Stimulated activated CD4-positive, alpha-beta T cell treated with anti-CD3 and anti-CD28 coated beads, Interleukin-4, amount 100 ng/mL, for 48 hours (primary cell): Measurements from ENCODE around the gene RNASEL.

Experiments used
- DNase-seq, 2 donors: peaks; one replicate each; pipeline ENCODE4 v3.0.0-alpha.2; 2020; ENCODE audit warnings: low read depth in 2 of 2

RNASEL gene

DNA sequence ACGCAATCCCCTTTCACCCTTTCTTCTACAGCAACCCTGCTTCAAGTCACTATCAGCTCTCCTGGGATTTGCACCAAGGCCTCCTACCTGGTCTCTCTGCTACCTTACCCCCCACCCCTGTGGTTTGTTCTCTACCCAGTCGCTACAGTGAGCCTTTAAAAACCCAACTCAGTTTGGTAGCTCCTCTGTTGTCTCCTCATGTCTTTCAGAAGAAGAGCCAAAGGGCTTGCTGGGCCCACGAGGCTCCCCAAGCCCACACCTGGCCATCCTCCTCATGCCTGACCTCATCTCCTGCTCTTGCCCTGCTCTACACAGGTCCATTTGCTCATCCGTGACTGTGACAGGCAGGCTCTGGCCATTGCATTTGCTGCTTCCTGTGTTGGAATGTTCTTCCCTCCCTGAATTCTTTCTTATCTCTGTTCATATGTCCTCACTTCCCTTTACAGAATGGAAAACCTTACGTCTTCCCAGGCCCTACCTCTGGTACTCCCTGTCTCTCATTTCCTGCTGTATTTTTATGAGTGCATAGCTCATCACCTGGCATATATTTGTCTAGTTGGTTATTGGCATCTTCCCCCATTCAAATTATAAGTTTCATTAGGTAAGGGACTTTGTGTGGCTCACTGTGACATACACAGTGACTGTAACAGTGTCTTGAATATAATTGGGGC is 11.8 kb upstream of the RNASEL start:
- DNase-seq = no peak

DNA sequence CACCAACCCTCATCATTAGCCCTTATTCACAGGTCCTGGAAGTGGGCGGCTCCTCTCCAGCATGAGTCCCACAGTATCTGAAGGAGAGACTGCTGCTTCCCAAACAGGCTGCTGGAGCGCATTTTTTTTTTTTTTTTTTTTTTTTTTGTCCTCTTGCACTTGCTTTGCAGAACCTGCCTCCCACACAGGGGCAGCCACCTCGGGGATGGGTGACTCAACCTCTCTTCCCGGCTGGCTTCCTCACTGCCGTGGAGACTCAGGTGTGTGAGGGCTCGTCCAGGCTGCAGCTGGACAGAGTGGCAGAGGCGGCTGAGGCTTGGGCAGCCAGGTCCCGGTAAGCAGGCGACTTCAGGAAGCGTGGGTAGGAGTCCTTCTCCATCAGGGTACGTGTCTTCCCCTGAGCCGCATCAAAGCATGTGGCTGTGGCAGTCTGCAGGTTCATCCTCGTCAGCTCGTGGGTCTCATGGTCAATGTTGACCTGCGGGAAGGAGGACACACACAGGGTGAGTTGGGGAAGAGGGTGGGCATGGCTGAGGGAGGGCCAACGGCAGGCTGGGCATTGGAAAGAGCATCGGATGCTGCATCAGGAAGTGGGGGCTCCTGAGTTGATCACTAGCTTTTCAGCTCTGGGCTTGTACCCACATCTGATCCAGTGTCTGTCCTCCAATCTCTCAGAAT is 11.1 kb upstream of the RNASEL start:
- DNase-seq = no peak

DNA sequence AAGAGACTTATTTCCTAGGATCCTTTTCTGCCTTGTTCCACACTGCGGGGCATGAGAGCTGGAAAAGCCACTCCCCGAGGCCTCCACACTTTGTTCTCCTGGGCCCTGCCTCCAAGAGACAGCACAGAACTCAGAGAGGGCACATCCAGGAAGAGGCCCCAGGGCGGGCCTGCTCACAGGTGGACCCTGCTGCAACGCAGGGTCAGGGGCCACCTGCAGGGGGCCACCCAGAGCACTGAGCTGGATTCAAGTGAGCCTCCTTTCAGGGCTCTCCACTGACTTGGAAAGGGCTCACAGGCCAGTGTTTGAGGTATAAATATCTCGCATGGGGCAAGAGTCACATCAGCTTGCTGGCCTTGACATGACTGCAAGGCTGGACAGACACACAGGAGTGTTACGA is 10.3 kb upstream of the RNASEL start:
- DNase-seq = no peak

DNA sequence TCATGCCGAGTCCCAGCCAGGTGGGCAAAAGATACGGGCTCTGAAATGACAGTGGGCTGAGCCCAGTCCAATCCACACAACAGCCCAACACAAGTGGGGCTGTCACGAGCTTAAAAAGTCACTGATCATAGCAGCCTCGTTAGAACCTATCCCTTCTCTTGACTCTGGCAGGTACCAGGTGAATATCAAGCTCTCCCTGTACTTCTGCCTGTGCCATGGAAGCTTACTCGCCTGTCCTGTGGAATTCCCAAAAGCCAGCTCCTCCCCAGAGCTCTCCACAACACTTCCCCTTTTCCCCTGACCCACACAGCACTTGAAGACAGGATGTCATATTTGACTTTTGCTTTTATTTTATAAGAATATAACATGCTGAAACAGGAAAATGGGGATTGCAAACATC is 9.2 kb upstream of the RNASEL start:
- DNase-seq = no peak

DNA sequence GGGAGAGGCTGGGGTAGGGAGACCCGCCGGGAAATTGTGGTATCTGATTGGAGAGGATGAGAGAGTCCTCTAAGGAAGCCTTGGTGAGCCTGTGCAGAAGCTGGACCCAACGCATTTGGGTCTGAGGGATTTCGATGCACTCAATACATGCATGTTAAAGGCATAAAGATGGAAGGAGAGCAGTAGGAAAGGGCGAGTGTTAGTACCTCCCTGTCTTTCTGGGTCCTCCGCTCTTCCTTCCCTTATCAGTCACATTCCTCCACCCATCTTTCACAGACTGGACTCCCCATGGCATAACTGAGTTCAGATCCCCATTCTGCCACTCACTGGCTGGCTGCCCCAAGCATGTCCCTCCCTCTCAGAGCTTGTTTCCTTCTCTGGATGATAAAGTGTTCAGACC is 7.9 kb upstream of the RNASEL start:
- DNase-seq = no peak

DNA sequence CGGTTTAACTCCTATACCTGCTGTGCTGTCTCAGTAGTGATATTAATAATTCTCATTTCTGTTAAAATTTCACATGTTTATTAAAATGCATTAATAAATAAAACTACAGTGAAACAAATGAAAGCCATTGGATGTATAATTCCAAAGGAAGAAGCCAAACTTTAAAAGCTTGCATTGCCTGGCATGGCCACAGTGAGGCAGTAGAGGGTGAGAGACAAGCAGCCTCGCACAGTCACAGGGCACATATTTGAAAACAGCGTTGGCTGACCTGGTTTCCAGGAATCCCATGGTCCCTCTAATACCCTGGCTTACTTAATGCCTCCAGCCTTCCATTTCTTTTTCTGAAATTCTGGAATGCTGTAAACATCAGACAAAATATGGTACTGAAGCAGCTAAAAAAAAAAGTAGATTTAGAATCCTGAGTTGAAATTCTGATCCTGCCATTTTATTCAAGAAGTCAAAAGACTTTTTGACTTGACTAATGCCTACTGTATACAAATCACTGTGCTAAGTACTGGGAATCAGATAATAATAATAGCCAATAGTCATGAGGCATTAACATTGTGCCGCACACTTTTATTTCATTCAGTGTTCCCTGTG is 6.7 kb upstream of the RNASEL start:
- DNase-seq = peak; percentile 56 to 67

DNA sequence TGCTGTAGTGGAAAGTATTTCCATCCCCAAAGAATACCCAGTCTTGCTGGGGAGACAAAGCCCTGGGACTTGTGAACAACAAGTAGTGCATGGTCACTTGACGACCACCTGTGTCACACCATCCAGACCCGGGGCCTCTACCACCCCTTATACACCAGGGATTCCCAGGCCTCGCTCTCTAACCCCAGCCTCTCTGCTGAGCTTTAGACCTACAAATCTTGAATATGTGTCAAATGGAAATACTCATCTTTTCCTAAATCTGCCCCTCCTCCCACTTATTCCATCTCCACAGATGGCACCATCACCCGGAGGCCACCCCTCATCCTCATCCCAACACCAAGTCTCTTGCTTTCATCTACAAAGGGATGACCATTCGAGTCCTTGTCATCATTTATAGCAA is 875 bp upstream of the RNASEL start:
- DNase-seq = no peak

DNA sequence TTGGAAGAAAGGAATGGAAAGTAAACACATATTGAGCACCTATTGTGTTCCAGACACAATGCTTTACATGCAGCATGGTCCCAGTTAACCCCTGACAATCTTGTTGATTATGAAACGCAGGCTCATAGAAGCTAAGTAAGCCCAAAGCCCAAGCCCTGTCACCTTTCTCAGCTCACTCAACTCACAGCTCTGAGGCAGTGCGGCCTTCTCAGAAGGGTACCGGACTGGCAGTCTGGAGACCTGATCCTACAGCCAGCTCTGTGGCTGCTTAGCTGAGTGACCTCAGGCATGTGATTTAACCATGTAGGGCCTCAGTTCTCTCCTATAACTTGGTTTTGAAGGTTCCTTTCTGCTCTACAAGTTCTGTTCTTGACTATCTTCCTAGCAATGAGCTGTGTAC is 464 bp upstream of the RNASEL start:
- DNase-seq = no peak

DNA sequence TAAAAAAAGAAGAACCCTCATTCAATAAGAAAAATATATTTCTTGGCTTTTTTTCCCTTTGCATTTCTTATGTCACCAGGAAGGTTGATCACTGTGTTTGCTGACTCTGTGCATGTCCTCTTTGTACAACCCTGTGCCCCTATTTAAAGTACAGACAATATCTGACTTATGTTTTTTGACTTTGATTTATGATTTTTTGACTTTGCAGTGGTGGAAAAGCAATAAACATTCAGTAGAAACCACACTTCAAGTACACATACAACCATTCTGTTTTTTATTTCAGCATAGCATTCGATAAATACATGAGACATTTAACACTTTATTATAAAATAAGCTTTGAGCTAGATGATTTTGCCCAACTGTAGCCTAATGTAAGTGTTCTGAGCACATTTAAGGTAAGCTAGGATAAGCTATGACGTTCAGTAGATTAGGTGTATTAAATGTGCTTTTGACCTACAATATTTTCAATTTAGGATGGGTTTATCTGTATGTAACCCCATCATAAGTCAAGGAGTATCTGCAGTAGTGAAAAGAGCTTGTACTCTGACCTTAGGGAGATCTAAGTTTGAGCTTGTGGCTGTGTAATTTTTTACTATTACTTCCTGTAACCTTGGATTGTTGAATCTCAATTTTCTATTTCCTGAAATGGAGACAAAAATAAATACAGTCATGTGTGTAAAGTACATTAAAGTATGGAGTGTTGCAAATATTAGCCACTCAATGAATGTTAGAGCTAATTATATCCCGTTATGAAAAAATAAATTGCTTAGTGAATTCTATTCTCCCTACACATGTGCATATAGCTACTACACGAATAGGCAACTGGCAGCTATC is 1.2 kb downstream of the RNASEL start:
- DNase-seq = no peak

DNA sequence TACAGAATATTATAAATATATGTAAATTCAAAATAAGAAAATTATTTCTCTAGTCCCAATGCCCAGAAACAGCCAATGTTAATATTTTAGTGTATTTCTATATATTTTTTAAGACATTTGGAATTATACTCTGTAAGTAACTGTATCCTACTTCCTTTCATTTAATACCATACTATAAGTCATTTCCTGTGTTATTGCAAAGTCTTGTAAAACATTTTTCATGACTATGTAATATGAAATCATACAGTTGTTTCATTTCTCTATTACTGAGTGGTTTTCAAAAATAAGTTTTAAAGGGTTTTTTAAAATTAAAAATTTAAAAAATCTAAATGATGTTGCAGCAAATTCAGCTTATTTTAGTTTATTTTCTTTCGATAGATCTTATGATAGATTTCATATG is 2.0 kb downstream of the RNASEL start:
- no peak for DNase-seq

DNA sequence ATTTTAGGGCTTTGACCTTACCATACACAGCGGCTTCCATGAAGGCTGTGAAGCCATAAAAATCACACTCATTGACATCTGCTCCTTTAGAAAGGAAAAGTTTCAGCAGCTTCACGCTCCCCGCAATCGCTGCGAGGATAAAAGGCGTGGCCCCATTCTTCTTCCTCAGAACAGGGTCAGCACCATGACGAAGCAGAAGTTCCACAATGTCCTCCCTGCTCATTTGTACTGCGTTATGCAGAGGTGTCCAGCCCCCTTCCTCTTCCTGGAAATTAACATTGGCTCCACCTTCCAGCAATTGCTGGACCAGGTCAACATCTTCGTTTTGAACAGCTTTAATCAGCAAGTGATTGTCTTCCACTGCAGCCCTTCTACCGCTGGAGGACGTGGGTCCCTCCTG is 2.7 kb downstream of the RNASEL start:
- DNase-seq = no peak

DNA sequence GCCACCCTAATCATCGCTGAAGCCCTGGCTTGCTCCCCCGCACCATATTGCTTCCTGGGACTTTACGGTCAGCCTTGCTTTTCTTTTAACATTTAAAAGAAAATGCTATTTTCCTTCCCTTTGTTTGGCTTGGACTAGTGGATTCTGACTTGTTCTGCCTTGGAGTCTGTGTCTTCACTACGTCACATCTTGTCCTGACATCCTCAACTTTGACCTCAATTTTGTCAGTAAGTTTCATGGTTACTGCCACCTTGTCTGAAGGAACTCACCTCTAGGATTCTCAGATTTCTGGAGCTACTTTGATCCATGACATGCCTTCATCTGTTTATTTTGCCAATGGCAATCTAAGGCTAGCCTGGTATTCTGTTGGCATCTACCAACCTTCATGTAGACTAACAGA is 4.3 kb downstream of the RNASEL start:
- DNase-seq = no peak

DNA sequence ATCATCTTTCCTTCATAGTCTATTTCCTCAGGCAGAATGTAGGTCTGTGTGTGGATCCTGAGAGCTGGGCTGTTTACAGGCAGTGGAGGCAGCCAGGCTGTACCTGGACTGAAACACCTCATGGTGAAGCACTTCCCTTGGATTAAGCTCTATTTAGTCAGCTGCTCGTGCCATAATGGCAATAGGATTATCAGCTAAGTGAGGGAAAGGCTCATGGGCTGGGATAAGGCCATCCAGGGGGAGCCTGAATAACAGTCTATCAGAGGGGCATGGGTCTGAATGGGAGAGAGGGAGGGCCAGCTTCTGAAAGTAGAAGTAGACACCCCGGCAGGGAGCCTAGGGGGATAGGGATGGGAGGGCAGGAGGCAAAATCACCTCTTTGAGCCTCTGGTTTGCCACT is 8.3 kb downstream of the RNASEL start:
- no peak for DNase-seq

DNA sequence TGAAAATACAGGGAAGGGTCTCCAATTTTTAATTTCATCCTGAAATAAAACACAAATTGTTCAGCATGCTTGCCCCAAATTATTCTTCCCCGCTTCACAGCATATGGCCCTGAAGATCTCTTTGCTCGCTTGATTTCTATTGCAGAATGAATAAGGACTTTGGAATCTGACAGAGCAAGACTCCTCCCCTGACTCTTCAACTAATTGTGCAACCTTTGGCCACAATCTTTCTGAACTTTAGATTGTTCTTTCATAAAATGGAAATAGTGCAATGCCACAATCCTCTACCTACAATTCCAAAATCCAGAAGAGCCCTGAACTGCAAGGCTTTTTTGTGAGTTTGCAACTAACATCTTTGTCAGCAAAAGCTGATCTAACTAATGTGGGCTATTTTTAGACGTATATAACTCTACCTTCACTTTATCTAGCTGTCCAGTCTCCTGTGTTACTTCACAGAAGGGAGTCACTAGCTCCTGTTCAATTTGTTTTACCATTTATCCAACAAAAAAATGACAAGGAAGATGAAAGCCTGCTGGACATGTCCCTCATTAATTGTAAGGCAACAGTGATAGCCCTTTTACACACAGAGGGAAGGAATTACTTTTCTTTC is 13.4 kb downstream of the RNASEL start:
- DNase-seq = no peak

DNA sequence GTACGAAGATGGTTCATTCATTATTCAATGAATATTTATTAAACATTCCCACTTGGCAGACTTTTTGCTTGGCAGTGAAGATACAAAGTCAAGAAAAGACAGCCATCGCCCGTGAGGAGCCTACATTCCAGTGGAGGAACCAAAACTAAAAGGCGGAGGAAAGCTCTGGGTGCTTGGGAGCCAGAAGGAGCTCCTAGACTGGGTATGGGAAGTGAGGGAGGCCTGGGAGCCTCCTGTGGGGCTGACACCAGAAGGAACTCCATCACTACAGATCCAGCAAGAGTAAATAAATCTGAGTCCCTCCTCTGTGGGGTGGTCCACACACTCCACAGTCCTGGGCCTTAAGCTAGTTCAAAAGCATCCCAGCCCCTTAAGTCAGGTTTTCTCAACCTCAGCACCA is 14.9 kb downstream of the RNASEL start:
- DNase-seq = no peak

DNA sequence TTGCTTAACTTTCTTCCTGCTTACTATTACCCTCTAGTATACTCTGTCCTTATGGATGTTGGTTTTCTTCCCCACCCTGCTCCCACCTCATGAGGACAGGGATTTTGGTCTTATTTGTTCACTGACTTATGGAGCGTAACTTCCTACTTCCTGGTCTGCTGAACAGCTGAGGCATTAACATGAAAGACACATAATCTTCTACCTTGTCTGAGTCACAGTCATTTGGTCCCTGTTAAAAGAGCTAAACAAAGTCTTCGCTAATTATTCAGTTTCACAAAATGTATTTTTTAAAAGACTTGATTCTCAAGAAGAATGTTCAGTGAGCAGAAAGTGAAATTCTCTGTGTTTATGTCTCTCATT is 18.5 kb downstream of the RNASEL start:
- DNase-seq = no peak

DNA sequence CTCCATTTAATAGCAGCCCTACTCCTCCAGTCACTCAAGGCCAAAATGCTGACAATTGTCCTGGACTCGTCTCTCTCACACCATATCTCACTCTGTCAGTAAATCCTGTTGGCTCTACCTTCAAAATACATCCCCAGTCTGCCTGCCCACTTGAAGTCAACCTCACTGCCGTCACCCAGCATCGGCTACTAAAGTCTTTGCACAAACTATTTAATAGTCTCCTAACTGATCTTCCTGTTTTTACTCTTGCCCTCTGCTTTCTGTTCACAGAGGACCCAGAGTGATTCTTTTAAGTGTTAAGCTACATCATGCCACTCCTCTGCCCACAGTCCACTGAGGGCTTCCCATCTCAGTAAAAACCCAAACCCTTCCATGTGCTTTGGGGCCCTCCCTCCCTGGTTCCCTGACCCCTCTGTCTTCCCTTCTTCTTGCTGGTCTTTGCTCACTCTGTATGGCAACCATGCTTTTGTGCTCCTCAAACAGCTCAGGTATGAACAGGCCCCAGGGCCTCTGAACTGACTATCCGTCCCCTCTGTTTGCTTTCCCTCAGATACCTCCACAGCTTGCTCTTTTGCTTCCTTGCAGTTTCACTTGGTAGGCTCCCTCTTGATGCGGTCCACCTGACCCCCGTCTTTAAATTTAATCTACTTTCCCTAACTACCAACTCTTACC is 19.0 kb downstream of the RNASEL start:
- no peak for DNase-seq

DNA sequence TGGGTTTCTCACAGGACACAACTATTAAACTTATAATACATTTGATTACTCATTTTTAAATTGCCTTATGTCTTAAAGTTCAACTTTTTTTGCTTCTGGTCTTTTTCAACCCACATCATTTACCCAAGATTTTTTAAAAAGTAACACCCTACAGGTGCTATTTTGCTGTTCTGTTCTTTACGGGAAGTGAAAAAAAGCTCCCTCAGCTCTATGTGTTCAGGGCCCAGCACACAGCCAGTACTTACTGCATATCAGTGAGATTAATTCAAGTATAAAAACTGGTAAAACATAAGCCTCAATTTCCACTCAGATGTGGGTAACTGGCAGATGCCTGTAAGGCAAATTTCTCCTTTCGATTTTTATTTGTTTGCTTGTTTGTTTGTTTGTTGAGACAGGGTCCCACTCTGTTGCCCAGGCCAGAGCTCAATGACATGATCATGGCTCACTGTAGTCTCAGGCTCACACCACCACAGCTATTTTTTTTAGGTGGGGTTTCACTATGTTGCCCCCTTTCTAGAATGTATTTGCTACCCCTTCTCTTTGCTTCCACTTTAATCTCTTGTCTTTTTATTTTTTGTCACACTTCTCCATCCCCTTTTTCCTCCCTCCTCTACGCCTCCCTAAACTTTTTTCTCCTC is 20.3 kb downstream of the RNASEL start:
- DNase-seq = no peak

DNA sequence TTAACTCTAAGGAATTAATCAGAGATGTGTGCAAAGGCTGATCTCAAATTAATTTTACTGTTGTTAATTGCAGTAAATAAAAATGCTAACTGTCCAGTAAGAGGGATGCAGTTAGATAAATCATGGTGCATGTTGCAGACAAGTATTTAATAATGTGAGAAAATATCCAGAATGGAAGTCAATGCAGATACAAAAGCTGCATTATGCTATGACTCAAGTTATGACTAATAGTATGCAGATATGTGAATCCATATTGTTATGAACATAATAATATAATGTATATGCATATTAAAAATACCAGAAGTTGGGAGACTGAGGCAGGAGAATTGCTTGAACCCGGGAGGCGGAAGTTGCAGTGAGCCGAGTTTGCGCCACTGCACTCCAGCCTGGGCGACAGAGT is 21.4 kb downstream of the RNASEL start:
- DNase-seq = no peak

DNA sequence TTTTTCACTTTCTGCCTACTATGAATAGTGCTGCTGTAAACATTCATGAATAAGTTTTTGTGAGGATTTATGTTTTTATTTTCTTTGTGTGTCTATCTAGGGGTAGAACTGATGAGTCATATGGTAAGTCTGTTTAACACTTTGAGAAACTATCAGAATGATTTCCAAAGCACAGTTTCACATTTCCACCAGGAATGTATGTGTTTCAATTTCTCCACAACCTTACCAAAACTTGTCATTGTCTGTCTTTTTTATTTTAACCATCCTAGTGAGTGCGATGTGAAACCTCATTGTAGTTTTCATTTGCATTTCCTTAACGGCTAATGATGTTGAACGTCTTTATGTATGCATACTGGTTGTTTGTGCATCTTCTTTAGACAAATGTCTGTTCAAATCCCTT is 23.5 kb downstream of the RNASEL start:
- no peak for DNase-seq

DNA sequence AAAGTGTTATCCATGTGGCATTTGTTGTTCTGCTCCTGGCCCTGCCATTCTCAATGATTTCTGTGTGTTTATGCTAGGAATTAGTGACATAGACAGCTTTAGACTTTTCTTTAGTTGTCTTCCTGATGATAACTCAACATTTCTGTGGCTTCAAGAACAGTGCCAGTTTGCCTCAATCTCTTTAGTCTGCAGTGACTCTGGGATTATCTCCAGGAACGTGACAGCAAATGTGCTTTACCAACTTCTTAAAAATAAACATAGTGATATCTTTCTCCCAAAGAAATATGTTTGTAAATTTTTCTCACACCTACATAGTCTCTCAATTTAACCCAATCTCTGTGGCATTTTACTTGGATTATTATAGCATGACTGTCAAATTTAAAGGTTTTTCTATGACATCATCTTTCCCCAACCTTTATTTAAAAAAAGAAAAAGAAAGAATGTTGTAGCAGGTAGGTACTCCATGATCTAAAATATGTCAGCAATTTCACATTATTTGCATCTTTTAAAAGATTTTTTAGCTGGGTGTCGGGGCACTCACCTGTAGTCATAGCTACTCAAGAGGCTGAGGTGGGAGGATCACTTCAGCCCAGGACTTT is 24.6 kb downstream of the RNASEL start:
- no peak for DNase-seq
